DMS153 treated with DMSO at 0.1 percent for 48 hours (cell line): ENCODE results near the gene EYA2.
"Not testable (repeated sequence)": the region's sequence is repeated elsewhere in the genome, so short reads cannot be mapped to it uniquely, and the experiment has no call there.

Experiments
- DNase-seq: peaks from one replicate; lab custom pipeline; 2025; ENCODE audit not compliant: unreplicated experiment; lab: John Stamatoyannopoulos, UW

Gene EYA2

GRCh38 chr20:46929902-46930301 lies 35.3 kb downstream of the EYA2 start:
- no peak for DNase-seq

DNA sequence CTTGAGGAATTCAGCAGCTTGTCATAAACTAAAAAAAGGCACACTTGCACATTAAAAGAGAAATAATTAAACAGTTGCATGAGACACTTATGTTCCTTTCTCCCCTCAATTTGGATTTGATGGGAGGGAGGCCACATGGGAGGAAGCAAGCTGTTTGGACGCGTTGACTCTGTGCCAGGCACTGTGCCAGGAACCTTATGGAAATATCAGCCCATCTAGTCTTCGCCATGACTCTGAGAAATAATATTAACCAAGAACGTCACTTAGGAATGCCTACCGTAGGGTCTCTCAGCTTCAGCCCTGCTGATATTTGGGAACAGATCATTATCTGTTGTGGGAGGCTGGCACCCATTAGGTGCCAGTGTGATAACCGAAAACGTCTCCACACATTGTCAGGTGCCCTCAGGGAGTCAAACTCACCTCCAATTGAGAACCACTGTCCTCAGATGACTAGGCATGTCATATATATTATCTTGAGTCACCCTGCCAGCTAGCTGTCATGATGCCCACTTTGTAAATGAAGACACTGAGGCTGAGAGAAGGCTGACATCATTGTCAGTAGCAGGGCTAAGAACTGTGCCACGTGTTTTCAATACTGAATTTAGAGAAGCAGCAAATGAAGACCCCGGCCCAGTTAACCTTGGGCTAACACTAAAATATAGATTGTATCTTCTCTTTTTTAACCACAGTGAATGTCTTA lies 36.1 kb downstream of the EYA2 start:
- no peak for DNase-seq

GRCh38 chr20:46931699-46932098 lies 37.1 kb downstream of the EYA2 start:
- DNase-seq = no peak

DNA sequence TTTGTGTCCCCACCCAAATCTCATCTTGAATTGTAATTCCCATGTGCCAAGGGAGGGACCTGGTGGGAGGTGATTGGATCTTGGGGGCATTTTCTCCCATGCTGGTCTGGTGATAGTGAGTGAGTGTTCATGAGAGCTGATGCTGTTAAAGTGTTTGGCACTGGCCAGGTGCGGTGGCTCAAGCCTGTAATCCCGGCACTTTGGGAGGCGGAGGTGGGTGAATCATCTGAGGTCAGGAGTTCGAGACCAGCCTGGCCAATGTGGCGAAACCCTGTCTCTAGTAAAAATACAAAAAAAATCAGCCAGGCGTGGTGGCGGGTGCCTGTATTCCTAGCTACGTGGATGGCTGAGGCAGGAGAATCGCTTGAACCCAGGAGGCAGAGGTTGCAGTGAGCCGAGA lies 37.8 kb downstream of the EYA2 start:
- not testable (repeated sequence) for DNase-seq

GRCh38 chr20:46933150-46933549 lies 38.5 kb downstream of the EYA2 start:
- no peak for DNase-seq

- no peak for DNase-seq
Observed at GRCh38 chr20:46934746-46935287, 40.2 kb downstream of the EYA2 start.

GRCh38 chr20:46935394-46936017 lies 40.9 kb downstream of the EYA2 start:
- DNase-seq = no peak

- no peak for DNase-seq
Observed at GRCh38 chr20:46936415-46937156, 41.9 kb downstream of the EYA2 start.

- no peak for DNase-seq
Observed at GRCh38 chr20:46937157-46937523, 42.5 kb downstream of the EYA2 start.

DNA sequence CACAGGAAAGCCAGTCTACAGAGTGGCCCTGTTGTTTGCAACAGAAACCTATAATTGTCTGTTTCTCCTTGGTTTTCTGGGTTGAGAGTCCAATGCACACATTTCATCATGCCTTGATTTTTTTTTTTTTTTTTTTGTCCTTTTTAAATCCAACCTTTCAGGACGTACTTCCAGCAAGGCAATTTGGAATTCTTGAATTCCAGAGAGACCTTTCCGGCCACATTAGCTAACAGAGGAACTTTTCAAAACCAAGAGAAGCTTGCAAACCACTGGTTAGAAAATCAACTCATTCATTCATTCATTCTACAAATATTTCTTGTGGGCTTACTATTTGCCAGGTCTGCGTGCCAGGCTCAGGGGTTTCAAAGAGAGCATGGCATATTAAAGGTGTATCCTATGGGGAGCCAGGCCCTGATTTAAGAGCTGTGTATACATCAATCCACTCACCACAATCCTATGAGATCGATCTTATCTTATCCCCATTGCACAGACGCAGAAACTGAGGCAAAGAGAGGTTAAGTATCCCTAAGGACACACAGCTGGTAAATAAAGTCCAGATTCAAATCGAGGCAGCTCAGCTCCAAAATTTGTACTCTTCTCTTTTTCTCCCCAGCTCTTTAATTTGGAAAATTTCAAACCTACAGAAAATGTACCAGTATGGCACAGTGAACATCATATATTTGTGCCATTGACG lies 43.0 kb downstream of the EYA2 start:
- no peak for DNase-seq

DNA sequence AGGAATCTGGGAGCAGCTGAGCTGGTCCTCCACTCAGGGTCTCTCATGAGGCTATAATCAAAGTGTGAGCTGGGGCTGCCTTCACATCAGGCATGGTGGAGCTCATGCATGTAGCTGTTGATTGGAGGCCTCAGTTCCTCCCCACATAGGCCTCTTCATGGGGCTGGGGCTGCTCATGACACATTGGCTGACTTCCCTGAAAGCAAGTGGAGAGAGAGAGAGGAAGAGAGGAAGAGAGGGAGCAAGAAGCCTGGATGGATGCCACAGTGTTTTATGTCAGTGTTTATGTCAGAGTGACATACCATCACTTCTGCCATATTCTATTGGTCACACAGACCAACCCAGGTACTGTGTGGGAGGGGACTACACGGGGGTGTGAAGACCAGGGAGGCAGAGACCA lies 43.8 kb downstream of the EYA2 start:
- no peak for DNase-seq

DNA sequence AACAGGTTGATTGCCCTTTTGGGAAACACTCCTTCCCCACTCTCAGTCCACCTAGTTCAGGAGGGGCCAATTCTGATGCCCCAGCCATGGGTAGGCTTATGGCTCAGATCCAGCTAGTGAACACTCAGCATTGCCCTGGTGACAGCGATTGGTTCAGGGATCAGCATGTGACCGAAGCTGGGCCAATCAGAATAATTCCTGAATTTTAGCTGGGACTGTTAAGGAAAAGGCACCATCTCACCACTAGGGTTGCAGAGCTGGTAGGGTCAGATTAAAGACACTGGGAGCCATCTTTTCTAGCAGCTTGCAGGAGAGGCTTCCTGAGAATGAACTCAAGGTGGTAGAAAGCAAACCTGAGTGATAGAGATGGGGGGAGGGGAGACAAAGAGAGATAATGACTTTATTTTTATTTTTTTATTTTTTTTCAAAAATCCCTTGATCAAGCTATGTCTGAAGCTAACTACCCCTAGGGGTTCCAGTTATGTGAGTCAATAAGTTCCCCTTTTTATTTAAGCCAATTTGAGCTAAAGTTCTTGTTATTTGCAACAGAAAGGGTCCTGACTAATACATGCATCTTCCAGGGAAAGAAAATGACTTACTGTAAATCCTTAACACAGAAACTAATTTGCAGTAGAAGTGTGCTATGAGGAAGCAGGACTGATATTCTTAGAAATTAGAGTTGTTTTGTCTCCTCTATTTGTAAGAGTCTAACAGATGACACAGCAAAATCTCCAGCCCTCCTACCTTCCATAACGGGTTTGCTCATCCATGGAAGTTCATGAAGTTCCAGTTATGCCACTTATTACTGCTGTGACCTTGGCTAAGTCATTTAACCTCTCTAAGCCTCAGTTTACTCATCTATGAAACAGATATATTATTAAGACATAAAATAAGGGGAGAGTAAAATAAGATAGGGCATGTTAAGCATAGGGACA lies 44.7 kb downstream of the EYA2 start:
- no peak for DNase-seq

DNA sequence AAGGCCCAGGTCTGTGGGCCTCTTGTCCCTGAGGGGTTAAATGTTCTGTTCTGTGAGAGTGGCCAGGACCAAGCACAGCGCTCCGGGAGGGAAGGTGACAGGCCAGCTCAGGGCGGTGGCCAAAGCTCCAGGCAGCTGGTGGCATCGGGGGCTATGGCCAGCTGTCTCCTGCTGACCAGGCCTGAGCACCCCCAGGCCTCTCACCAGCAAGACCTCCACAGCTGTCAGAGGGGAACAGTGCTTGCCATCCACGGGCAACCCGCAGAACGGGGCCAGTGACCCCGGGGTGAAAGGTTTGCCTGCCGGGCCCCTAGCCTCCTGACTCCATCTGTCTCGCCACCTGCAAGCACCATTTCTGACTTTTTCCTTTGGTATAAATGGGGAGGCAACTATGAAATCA lies 46.0 kb downstream of the EYA2 start:
- no peak for DNase-seq

GRCh38 chr20:46941404-46941803 lies 46.8 kb downstream of the EYA2 start:
- DNase-seq = no peak

- DNase-seq = no peak
Observed at GRCh38 chr20:46943861-46944591, 49.4 kb downstream of the EYA2 start.

GRCh38 chr20:46945465-46945864 lies 50.8 kb downstream of the EYA2 start:
- DNase-seq = no peak

GRCh38 chr20:46946181-46946624 lies 51.6 kb downstream of the EYA2 start:
- no peak for DNase-seq

GRCh38 chr20:46946796-46947195 lies 52.2 kb downstream of the EYA2 start:
- no peak for DNase-seq

- DNase-seq = no peak
Observed at GRCh38 chr20:46948081-46948480, 53.4 kb downstream of the EYA2 start.

DNA sequence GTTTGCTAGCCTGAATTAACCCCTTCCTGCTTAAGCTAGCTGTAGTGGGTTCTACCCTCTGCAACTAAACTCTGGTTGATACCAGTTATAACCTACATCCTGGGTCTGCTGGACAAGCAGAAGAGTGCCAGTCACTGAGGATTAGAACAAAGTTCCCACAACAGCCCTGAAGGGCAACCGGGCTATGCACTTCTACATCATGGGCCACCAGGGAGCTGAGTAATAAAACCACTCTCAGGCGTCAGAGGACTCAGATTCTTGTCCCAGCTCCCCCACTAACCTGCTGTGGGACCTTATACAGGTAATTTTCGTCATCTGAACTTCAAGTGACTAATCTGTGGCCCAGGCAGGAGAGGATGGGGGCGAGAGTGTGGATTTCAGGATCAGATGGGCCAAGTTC lies 56.8 kb downstream of the EYA2 start:
- no peak for DNase-seq
